OCI-LY3 (cell line): ENCODE measurements around the gene DLX1.
A peak's percentile ranks its signal among the peaks of the same experiment; 100 is the strongest.

Experiments used
- H2AFZ ChIP-seq: fragments of 200-600, 300-600 bp; shearing (Covaris generic); 2 replicates; pipeline ENCODE4 v1.6.0; 2014; ENCODE audit warnings: antibody characterized with exemption, low read depth, low read length
- H3K27ac ChIP-seq: fragments of 200-600, 300-600 bp; sonication (generic); 2 replicates; pipeline ENCODE4 v1.5.1; 2014; ENCODE audit warnings: mild to moderate bottlenecking, low read length, moderate library complexity, mixed read lengths
- H3K27me3 ChIP-seq: fragments of 200-600, 300-600 bp; sonication (generic); 2 replicates; pipeline ENCODE4 v1.6.1; 2014; ENCODE audit warnings: low read depth, low read length, mixed read lengths
- H3K36me3 ChIP-seq: fragments of 200-600, 300-600 bp; sonication (generic); replicated peaks from 2 replicates; pipeline ENCODE3; 2014; ENCODE audit warnings: low read depth, low read length, mixed read lengths
- H3K4me1 ChIP-seq: fragments of 300-600, 200-600 bp; sonication (generic); 2 replicates; pipeline ENCODE4 v1.6.1; 2014; ENCODE audit warnings: low read length, mixed read lengths
- H3K4me2 ChIP-seq: fragments of 200-600, 300-600 bp; sonication (generic); 2 replicates; pipeline ENCODE4 v1.6.1; 2014; ENCODE audit warnings: low read length, mixed read lengths
- H3K4me3 ChIP-seq: fragments of 300-600, 200-600 bp; sonication (generic); 2 replicates; pipeline ENCODE4 v1.5.1; 2014; ENCODE audit warnings: antibody characterized with exemption, mild to moderate bottlenecking, low read length, moderate library complexity
- H3K79me2 ChIP-seq: fragments of 300-600, 200-600 bp; shearing (Covaris generic); 2 replicates; pipeline ENCODE4 v1.6.1; 2014; ENCODE audit warnings: mild to moderate bottlenecking, low read length, mixed read lengths
- H3K9ac ChIP-seq: fragments of 300-600, 200-600 bp; shearing (Covaris generic); 2 replicates; pipeline ENCODE4 v1.6.0; 2014; ENCODE audit warnings: mild to moderate bottlenecking, low read length, moderate library complexity
- H3K9me3 ChIP-seq: fragments of 200-600, 300-600 bp; shearing (Covaris generic); 2 replicates; pipeline ENCODE4 v1.6.1; 2014; ENCODE audit warnings: low read length, mixed read lengths; ENCODE audit not compliant: insufficient read depth
- H4K20me1 ChIP-seq: fragments of 200-600, 300-600 bp; sonication (generic); 2 replicates; pipeline ENCODE4 v1.6.1; 2016; ENCODE audit warnings: low read length, mixed read lengths; ENCODE audit not compliant: insufficient read depth
- CTCF ChIP-seq: fragments of 200-600, 300-600 bp; sonication (generic); IDR thresholded peaks from 2 replicates; pipeline ENCODE4 v1.5.1; 2014; ENCODE audit warnings: antibody characterized with exemption, low read length, low read depth
- EZH2phosphoT487 ChIP-seq: fragments of 200-600 bp; shearing (Covaris generic); IDR thresholded peaks from 2 replicates; pipeline ENCODE4 v1.6.1; 2018; ENCODE audit warnings: antibody characterized with exemption, mixed run types, low read depth

Gene DLX1

GRCh38 chr2:172100935-172101820, 15.9 kb downstream of the DLX1 start:
- H3K9me3 ChIP-seq: no peaks in the 10 kb centered on the region
- no peaks in the 10 kb centered on the region for H3K27me3 ChIP-seq
- no peak overlapping the region for H3K9ac ChIP-seq
- peaks cover 12% of the 10 kb centered on the region for H3K4me1 ChIP-seq
- no peaks in the 10 kb centered on the region for H3K79me2 ChIP-seq
- no peaks in the 10 kb centered on the region for H3K36me3 ChIP-seq
- H3K27ac ChIP-seq: no peak overlapping the region
- H3K4me3 ChIP-seq: peak overlapping the region; percentile 75
- peak overlapping the region; percentile 71 for H3K4me2 ChIP-seq
- TF ChIP-seq EZH2phosphoT487 (no peak), CTCF (no peak)
- H4K20me1 ChIP-seq: no peaks in the 10 kb centered on the region
- H2AFZ ChIP-seq: no peak overlapping the region

GRCh38 chr2:172101821-172102390, 16.6 kb downstream of the DLX1 start:
- H3K9ac ChIP-seq: peak overlapping the region; percentile 13; the same call in 1 of the 2 replicates
- H3K27me3 ChIP-seq: no peaks in the 10 kb centered on the region
- H3K27ac ChIP-seq: no peak overlapping the region
- peaks cover 15% of the 10 kb centered on the region for H3K4me1 ChIP-seq
- H4K20me1 ChIP-seq: no peaks in the 10 kb centered on the region
- H3K4me3 ChIP-seq: peak overlapping the region; percentile 80
- H3K4me2 ChIP-seq: peak overlapping the region; percentile 98
- H3K9me3 ChIP-seq: no peaks in the 10 kb centered on the region
- no peaks in the 10 kb centered on the region for H3K36me3 ChIP-seq
- TF ChIP-seq EZH2phosphoT487 (no peak), CTCF (no peak)
- H2AFZ ChIP-seq: peak overlapping the region; percentile 36; the same call in 1 of the 2 replicates
- H3K79me2 ChIP-seq: no peaks in the 10 kb centered on the region

GRCh38 chr2:172102391-172103359, 17.4 kb downstream of the DLX1 start, which contains the start of gene DLX2:
Gene DLX2, minus strand, starts transcription at chr2:172102900. Its CDS starts 362 bp downstream, at chr2:172102538.
- Histone ChIP-seq H3K27ac (no peak within 1 kb of the TSS), H3K4me3 (peak within 1 kb of the TSS; percentile 80), H3K36me3 (no peaks in the 10 kb centered on the region), H3K27me3 (no peaks in the 10 kb centered on the region), H4K20me1 (no peaks in the 10 kb centered on the region), H2AFZ (peak within 1 kb of the TSS; percentile 89), H3K9ac (peak within 1 kb of the TSS; percentile 45), H3K9me3 (no peaks in the 10 kb centered on the region), H3K4me1 (peaks cover 15% of the 10 kb centered on the region), H3K79me2 (no peaks in the 10 kb centered on the region), H3K4me2 (peak within 1 kb of the TSS; percentile 98)
- TF ChIP-seq CTCF (no peak), EZH2phosphoT487 (no peak)
